DMS79 treated with DMSO at 0.1 percent for 48 hours (cell line): ENCODE measurements around the gene UROC1.

Source experiments
- DNase-seq: peaks from one replicate; lab custom pipeline; 2025; lab: John Stamatoyannopoulos, UW

Gene UROC1

GRCh38 chr3:126530171-126531050 lies 12.8 kb upstream of the UROC1 start:
- no peak for DNase-seq

- no peak for DNase-seq
Observed at GRCh38 chr3:126529585-126530170, 12.1 kb upstream of the UROC1 start.

DNA sequence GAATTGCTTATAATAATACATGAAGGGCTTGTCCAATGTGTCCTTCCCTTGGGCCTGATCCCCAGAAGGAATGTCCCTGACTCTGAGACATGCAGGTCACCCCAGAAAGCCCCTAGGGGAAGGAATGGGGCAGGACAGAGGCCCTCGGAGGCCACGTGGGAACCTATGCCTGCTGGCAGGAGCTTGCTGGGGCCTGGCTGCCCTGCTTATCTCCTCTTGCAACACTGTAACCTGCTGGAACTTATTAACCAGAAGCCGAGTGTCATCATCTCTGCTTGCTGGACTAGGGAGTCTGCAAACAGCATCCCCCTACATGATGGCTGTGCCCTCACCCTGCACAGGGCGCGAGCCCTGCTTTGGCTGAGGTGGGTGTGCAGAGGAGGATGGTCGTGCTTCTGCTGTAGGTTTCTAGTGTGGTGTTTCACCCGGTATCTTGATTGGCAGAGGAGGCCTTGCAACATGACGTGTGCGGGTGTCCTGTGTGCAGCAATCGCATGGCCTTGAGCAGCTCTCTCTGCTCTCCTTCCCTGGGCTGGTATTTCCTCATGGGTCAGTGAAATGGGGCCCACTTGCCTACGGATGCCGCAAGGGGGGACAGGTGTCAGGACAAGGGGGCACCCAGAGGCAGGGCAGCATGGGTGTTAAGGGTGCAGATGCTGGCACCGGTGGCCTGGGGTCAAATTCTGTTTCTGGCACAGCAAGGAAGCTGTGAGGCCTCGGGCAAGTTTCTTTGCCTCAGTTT lies 11.4 kb upstream of the UROC1 start:
- DNase-seq: no peak

- DNase-seq: no peak
Observed at GRCh38 chr3:126528419-126528799, 10.8 kb upstream of the UROC1 start.

- no peak for DNase-seq
Observed at GRCh38 chr3:126527455-126528211, 10.1 kb upstream of the UROC1 start.

DNA sequence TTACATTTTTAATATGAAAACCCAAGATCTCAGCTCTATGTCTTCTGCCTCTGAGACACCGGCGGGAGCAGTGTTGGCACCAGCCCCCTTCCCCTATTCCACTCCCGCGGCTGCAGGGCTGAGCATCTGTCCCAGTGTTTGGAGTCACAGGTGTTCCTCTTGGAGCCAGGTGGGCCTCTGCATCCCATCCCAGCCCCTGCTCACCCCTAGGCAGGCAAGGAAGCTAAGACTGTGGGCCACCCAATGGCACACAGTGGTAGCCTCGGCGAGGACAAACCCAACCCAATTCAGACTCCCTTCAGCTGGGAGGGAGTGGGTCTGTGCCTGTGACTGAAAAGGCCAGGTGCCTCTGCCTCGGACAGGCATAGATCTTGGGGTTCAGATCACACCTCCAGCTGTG lies 9.4 kb upstream of the UROC1 start:
- no peak for DNase-seq

DNA sequence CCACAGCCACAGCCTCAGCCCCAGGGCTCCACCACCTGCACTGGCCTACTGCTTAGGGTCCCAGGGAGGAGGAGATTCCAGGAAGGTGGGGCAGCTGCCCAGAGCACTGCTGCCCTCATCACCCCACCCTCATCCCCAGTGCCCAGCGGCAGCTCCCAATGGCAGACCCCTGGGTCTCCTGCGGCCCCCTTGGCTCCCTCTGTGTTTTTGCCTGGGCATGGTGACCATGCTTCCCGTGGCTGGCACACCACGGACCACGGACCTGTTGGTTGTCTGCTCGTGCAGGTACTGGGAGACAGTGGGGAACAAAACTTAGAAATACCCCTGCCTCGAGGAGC lies 9.1 kb upstream of the UROC1 start:
- DNase-seq: no peak

DNA sequence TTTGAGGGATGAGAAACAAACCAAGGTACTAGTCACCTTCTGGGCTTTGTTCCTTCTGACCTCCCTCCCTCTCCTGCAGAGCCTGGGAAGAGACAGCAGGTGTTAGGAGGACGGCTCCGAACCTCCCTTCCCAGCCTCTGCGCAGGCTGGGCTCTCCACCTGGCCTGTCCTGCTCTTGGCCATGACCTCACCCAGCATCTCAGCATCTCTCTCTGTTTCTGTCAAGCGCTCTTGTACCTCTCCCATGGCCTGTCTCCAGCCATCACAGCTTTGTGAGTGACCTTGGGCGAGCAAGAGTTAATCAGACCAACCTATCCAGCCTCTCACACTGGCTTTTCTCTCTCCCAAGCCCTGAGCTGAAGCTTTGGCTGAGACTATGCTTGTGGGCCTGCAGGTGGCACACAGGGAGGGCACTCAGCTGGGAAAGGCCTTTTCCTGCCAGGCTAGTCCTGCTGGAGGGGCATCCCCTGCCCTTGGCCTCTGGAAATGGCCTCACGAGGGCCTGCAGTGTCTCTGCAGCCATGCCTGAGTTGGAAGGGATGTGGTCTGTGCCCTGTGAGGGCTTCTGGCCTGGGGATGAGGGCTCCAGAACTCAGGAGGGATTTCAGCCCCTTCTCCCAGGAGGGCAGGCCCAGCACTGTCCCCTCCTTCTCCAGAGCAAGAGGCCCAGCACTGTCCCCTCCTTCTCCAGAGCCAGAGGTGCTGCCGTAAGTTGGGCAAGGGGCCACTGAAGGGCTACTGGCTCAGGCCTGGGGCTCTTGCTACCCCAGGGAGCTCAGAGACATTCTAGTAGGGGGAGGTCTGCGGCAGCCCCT lies 8.5 kb upstream of the UROC1 start:
- no peak for DNase-seq

- no peak for DNase-seq
Observed at GRCh38 chr3:126525091-126525852, 7.7 kb upstream of the UROC1 start.

DNA sequence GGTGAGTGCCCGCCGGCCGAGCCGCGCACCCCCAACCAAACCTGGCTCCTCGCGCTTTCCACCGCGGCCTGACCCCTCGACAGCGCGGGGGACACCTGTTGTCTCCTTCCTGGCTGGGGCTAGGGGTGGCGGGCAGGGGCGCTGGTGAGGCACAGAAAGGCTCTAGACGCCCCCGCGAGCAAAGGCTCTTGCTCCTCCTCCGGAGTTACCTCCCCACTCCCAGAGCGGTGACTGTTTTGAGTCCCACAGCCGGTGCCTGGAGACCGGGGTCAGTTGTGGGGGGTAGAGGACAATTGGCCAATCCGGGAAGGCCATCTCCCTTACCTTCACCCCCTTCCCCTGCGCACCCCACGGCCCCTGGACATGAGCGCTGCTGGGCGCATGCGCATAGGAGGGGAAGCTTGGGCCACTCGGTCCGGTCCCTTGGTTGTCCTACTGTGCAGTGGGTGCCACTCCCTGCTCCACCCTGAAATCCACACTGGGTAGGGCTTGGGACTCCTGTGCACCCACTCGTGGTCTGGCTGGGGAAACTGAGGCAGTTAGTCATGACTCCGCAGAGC lies 6.9 kb upstream of the UROC1 start:
- DNase-seq: peak; percentile 42

- DNase-seq: peak; percentile 44
Observed at GRCh38 chr3:126523745-126524428, 6.3 kb upstream of the UROC1 start, which contains the start of gene CHST13. Gene CHST13, plus strand, starts transcription at chr3:126524155. Its CDS starts 178 bp downstream, at chr3:126524333.

DNA sequence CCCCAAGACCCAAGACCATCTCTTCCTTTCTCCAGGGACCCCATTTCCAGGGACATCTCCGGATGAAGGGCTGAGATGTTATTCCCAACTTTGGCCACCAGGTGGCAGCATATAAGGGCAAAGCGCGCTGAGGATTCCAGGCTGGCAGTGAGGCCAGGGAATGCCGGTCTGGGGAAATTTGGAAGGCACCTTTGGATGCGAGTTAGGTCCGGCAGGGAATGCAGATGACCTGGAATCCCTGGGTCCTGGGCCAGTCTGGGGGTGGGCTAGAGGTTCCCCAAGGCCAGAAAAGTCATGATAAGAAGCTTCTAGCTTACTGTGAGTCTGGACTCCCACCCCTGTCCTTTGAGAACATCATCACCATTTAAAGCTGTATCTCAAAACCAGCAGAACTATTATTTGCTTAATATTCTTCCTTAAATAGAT lies 4.8 kb upstream of the UROC1 start:
- peak; percentile 45 for DNase-seq

DNA sequence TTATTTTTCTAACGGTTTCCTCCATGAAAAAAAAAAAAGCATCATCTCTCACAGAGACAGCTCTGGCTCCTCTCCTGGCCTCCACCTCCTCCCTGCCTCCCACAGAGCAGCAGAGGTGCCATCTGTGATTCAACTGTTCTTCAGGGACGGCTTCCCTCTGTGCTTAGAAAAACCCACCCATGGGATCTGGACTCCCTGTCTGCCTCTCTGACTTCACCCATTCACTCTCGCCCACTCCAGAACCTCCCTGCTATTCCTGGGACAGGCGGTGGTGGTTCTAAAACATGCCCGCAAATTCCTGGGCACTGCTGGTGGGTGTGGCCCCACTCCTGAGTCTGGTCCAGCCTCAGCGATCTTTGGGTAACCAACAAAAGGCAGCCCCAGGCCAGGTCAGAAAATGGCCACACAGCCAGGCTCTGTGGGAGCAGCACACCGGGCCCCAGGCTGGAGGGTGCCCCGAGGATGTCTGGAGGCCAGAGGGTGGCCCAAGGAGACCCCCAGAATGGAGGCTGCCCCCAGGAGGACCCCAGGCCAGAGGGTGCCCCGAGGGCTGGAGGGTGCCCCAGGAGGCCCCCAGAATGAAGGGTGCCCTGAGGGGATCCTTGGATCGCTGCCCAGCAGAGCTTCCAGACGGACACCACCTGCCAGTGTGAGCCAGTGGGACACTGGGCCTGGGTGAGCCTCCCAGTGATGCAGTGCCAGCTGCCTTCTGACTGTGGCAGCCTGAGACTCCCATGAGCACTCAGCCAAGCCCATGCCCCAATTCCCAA lies 3.7 kb upstream of the UROC1 start:
- no peak for DNase-seq

DNA sequence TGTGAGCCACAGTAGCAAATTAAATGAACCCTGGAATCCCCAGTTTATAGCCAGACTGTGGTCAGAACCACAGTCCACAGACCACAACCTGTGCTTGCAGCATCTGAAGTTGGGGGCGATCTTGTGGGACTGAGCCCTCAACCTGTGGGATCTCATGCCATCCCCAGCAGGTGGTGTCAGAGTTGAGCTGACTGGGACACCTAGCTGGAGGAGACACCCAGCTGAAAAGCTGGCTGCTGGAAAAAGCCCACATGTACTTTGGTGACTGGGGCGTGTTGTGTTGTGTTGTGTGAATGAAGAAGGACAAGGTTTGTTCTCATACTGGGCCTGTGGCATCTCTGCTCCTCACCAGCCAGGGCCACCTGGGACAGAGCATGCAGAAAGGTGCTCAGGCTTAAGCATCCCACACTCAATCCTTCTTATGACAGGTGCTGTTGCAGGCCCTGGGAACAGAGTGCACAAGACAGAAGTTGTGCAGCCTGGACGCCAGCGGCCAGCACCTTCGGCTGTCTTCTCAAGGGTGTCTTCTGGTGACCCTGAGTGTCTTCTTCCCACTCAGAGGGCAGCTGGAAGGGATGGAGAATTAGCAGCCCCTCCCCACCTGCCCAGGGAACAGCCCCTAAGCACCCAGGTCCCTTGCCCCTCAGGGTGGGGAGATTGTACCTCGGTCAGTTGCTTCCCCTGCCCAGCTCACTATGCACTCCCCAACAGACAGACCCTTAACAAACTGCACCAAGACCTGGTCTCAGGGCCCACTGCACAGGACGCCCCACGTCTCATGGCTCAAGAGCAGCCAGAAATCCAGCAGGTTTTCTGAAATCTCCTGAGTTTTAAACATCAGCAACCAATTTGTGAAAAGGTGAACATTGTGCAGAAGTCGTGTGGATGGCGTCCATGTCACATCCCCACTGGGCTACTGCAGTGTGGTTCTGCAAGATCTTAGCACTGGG lies 2.2 kb upstream of the UROC1 start:
- DNase-seq: no peak

- no peak for DNase-seq
Observed at GRCh38 chr3:126518779-126519177, 1.2 kb upstream of the UROC1 start.

GRCh38 chr3:126517986-126518778 lies 609 bp upstream of the UROC1 start:
- no peak for DNase-seq

GRCh38 chr3:126516936-126517290 lies 660 bp downstream of the UROC1 start:
- DNase-seq: no peak
